Natural killer cell (primary cell): ENCODE data around the gene FGFRL1. TPM values are rescaled to one million over a fixed set of nuclear protein-coding genes. Genes with fewer than 3 reads are reported as not detected.
A peak's percentile ranks its signal among the peaks of the same experiment; 100 is the strongest.

Experiments used
- ATAC-seq, 3 donors: fragments of 150-1000 bp in 2 of 3; fragments of 200-7000 bp in 1 of 3; cut with Tn5 transposase; 1 replicate in 1 of 3; 2 replicates in 2 of 3; pipeline ENCODE4 v1.10.0; 2021; ENCODE audit warnings: mild to moderate bottlenecking in 2 of 3, moderate library complexity in 2 of 3
- DNase-seq, 2 donors: peaks; one replicate each; pipeline versions ENCODE4 v3.0.0 to v3.0.0-alpha.2; 2013 to 2021; ENCODE audit warnings: mixed read lengths in 1 of 2
- H3K27ac ChIP-seq: one replicate; pipeline ENCODE4 v1.5.1; 2013; ENCODE audit warnings: mild to moderate bottlenecking, low read length
- H3K27me3 ChIP-seq: one replicate; pipeline ENCODE4 v1.6.1; 2013; ENCODE audit warnings: low read length; ENCODE audit not compliant: control insufficient read depth, insufficient read depth
- H3K36me3 ChIP-seq: one replicate; pipeline ENCODE4 v1.6.1; 2013; ENCODE audit warnings: low read length; ENCODE audit not compliant: control insufficient read depth, insufficient read depth
- H3K4me1 ChIP-seq: one replicate; pipeline ENCODE4 v1.6.1; 2013; ENCODE audit warnings: low read length; ENCODE audit not compliant: control insufficient read depth, insufficient read depth
- H3K4me3 ChIP-seq: one replicate; pipeline ENCODE4 v1.5.1; 2013; ENCODE audit warnings: low read length
- H3K9me3 ChIP-seq: one replicate; pipeline ENCODE4 v1.6.1; 2013; ENCODE audit warnings: low read length; ENCODE audit not compliant: control insufficient read depth, insufficient read depth
- H3K27ac Mint-ChIP-seq, 2 donors: one replicate each; pipeline ENCODE4 v1.8.0; 2022; ENCODE audit warnings: mild to moderate bottlenecking in 2 of 2, mixed read lengths in 2 of 2, moderate library complexity in 1 of 2
- H3K27me3 Mint-ChIP-seq, 2 donors: one replicate each; pipeline ENCODE4 v1.8.0; 2022; ENCODE audit warnings: low read depth in 2 of 2, mixed read lengths in 2 of 2
- H3K36me3 Mint-ChIP-seq: one replicate; pipeline ENCODE4 v1.8.0; 2022; ENCODE audit warnings: mixed read lengths
- H3K4me1 Mint-ChIP-seq, 2 donors: one replicate each; pipeline ENCODE4 v1.8.0; 2022; ENCODE audit warnings: mixed read lengths in 2 of 2
- H3K4me3 Mint-ChIP-seq: one replicate; pipeline ENCODE4 v1.8.0; 2022; ENCODE audit warnings: mild to moderate bottlenecking, moderate library complexity, mixed read lengths
- H3K9me3 Mint-ChIP-seq, 2 donors: one replicate each; pipeline ENCODE4 v1.8.0; 2022; ENCODE audit warnings: mixed read lengths in 2 of 2
- CTCF ChIP-seq: fragments of 200-600 bp; IDR thresholded peaks from one replicate; pipeline ENCODE4 v1.8.0; 2022; ENCODE audit warnings: antibody characterized with exemption
- WGBS: methylation state at CpG from one replicate; pipeline ENCODE4 v1.1.7; 2013; ENCODE audit warnings: missing lambda C conversion rate; ENCODE audit not compliant: insufficient coverage; 5-methylcytosine and 5-hydroxymethylcytosine counted together
- intact Hi-C: fragments of 100-400 bp; cut with micrococcal nuclease; formaldehyde crosslinking; loops from one replicate; pipeline ENCODE4 v1.14.2; 2022
- total RNA-seq, 4 donors: library from RNA; stranded (reverse); fragments of 120-200 nt in 1 of 4; gene quantifications; one replicate each; pipeline versions ENCODE4 v1.2.3 to v1.2.4, GENCODE V29; 2013 to 2022

The FGFRL1 gene
- total RNA-seq, 3 donors from 2014 or later (not counting 1 experiment from before 2014, with no cell fraction given) = 28.0 to 39.8 (median 32.5) TPM

DNA sequence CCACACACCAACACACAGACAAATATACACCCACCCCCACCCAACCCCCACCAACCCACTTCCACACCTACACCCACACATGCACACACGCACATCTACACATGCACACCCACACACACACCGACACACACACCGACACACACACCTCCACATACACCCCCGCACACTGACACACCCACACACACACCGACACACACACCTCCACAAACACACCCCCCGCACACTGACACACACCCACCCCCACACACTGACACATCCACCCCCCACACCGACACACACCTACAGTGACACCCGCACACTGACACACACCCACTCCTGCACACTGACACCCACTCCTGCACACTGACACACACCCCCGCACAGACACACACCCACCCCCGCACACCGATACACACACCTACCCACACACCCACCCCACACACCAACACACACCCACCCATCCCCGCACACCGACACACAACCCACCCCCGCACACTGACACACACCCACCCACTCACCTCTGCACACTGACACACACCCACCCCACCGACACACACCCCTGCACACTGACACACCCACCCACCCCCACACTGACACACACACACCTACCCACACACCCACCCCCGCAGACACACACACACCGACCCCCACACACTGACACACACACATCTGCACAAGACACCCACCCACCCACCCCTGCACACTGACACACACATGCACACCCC, 31.1 kb downstream of the FGFRL1 start:
- H3K27ac ChIP-seq = no peak overlapping the region
- Mint-ChIP-seq H3K36me3 (no peaks in the 10 kb centered on the region), H3K4me3 (no peak overlapping the region), H3K27me3 (peaks cover 14 to 19% of the 10 kb centered on the region in 2 donors), H3K27ac (no peak overlapping the region), H3K4me1 (peaks cover 0 to 4% of the 10 kb centered on the region in 2 donors), H3K9me3 (no peaks in the 10 kb centered on the region)
- H3K4me3 ChIP-seq = no peak overlapping the region
- no peak for DNase-seq
- ATAC-seq = no peak
- no peaks in the 10 kb centered on the region for H3K36me3 ChIP-seq
- intact Hi-C loops = no loop called here
- no peaks in the 10 kb centered on the region for H3K4me1 ChIP-seq
- H3K27me3 ChIP-seq = peaks cover 6% of the 10 kb centered on the region
- 84% methylated on average over 14 of the region's 17 CpGs for WGBS
- TF ChIP-seq CTCF = no peak
- no peaks in the 10 kb centered on the region for H3K9me3 ChIP-seq

GRCh38 chr4:1043162-1043561, 31.7 kb downstream of the FGFRL1 start:
- DNase-seq = no peak
- 77% methylated on average over 7 of the region's 7 CpGs for WGBS
- Mint-ChIP-seq H3K4me1 (peaks cover 0 to 4% of the 10 kb centered on the region in 2 donors), H3K4me3 (no peak overlapping the region), H3K9me3 (no peaks in the 10 kb centered on the region), H3K27ac (no peak overlapping the region), H3K27me3 (peaks cover 21 to 22% of the 10 kb centered on the region in 2 donors), H3K36me3 (no peaks in the 10 kb centered on the region)
- Histone ChIP-seq H3K4me3 (no peak overlapping the region), H3K27ac (no peak overlapping the region), H3K9me3 (no peaks in the 10 kb centered on the region), H3K36me3 (no peaks in the 10 kb centered on the region), H3K27me3 (peaks cover 6% of the 10 kb centered on the region), H3K4me1 (no peaks in the 10 kb centered on the region)
- ATAC-seq = no peak
- intact Hi-C loops = no loop called here
- TF ChIP-seq CTCF = no peak

DNA sequence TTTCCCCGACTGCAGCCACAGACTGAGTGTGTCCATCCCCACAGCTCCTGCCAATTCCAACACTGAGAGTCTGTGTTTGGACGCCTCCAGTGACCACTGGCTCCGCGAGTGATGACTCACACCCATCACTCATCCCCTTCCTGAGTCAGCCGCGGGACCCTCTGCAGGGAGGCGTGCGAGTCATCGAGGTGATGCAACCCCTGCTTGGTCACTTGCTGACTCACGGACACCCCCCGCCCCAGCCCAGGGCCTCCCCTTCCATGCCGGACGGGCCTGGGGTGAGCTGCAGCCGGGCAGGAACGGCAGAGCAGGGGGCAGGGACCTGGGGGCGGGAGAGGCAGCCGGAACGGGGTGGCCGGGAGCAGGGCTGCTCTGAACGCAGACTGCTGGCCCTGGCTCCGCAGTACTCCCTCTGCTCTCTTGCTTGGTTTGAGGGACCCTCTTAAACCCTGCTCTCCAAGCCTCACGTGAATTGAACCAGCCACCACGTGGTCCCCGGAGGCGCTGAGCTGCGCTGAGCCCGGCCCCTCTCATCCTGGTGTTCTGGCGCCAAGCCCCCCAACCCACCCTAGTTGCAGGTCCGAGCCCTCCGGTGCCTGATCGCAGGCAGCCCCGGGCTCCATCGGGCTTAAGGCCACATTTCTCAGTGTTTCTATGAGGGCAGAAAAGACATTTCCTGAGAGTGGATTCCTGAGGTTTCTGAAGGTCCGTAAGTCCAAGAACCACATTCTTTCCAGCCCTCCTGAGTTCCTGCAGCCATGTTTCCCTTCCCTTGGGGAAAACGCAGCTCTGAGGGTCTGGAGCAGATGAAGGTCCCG, 32.4 kb downstream of the FGFRL1 start:
- H3K4me1 Mint-ChIP-seq = peaks cover 0 to 4% of the 10 kb centered on the region in 2 donors
- no peak for TF ChIP-seq CTCF

More for the DNA sequence above, 32.4 kb downstream of the FGFRL1 start:
- Histone ChIP-seq H3K27me3 (peaks cover 6% of the 10 kb centered on the region), H3K4me3 (no peak overlapping the region), H3K27ac (no peak overlapping the region), H3K4me1 (no peaks in the 10 kb centered on the region), H3K36me3 (no peaks in the 10 kb centered on the region), H3K9me3 (no peaks in the 10 kb centered on the region)
- DNase-seq (no peak), ATAC-seq (peak; percentile 44 to 66 (median 45))
- no peak overlapping the region for H3K4me3 Mint-ChIP-seq
- H3K9me3 Mint-ChIP-seq = no peaks in the 10 kb centered on the region
- WGBS = 25% methylated on average over 36 of the region's 36 CpGs
- H3K27ac Mint-ChIP-seq = no peak overlapping the region
- intact Hi-C loops = no loop called here
- H3K27me3 Mint-ChIP-seq = peaks cover 24 to 28% of the 10 kb centered on the region in 2 donors
- H3K36me3 Mint-ChIP-seq = no peaks in the 10 kb centered on the region
